HG03565 (cell line): ENCODE measurements around the gene DTHD1.

Experiments used
- ATAC-seq: cut with Tn5 transposase; IDR thresholded peaks from one replicate; pipeline ENCODE4 v1.9.1; 2021; ENCODE audit warnings: mild to moderate bottlenecking, moderate library complexity; ENCODE audit not compliant: unreplicated experiment

DTHD1 gene

GRCh38 chr4:36312511-36312910 lies 31.1 kb downstream of the DTHD1 start:
- ATAC-seq = no peak

- no peak for ATAC-seq
Measured at GRCh38 chr4:36313301-36313700, 31.9 kb downstream of the DTHD1 start.

DNA sequence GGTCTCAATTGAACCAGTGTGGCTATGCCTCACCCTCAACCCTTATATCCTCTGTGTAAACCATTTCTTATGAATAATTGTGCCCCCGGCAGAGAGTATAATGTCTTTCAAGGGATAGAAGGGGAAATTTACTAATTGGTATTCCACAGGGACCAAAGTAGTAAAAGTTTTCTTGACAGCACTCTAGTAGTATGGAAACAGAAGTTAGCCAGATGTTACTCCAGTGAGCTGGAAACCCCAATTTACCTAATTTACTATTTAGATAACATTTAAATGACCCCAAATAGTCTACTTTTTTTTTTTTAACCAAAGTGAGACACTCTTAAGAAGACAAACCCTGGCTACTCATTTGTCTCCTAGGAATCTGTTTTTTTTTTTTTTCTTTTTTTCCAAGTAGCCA lies 32.3 kb downstream of the DTHD1 start:
- no peak for ATAC-seq

- no peak for ATAC-seq
Measured at GRCh38 chr4:36316607-36317006, 35.2 kb downstream of the DTHD1 start.

- ATAC-seq = no peak
Measured at GRCh38 chr4:36317721-36318120, 36.3 kb downstream of the DTHD1 start.

- peak; percentile 35 for ATAC-seq
Measured at GRCh38 chr4:36320117-36320896, 38.9 kb downstream of the DTHD1 start.

GRCh38 chr4:36321176-36321575 lies 39.8 kb downstream of the DTHD1 start:
- no peak for ATAC-seq

DNA sequence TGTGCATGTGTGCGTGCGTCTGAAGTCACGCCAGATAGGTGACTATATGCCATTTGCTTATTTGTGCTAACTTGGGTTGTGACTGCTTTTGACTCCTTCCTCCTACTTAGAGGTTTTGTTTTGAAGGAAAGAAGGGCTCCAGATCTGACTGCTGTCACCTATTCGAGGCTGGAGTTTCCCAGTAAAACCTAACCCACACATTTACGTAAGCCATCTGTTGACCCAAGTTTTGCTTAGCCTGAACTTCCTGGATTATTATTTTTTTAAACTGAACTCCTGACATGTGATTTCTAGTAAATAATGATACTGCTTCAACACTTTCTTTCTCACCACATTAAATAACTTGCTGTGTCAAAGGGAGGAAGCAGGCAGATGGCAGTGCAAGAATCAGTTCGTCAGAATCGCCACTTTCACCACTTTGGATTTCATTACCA lies 41.5 kb downstream of the DTHD1 start:
- ATAC-seq = no peak

GRCh38 chr4:36323816-36324419 lies 42.5 kb downstream of the DTHD1 start:
- no peak for ATAC-seq

- ATAC-seq = no peak
Measured at GRCh38 chr4:36324808-36325207, 43.4 kb downstream of the DTHD1 start.

- ATAC-seq = peak; percentile 64
Measured at GRCh38 chr4:36325499-36325898, 44.1 kb downstream of the DTHD1 start.

GRCh38 chr4:36325926-36326325 lies 44.5 kb downstream of the DTHD1 start:
- no peak for ATAC-seq

DNA sequence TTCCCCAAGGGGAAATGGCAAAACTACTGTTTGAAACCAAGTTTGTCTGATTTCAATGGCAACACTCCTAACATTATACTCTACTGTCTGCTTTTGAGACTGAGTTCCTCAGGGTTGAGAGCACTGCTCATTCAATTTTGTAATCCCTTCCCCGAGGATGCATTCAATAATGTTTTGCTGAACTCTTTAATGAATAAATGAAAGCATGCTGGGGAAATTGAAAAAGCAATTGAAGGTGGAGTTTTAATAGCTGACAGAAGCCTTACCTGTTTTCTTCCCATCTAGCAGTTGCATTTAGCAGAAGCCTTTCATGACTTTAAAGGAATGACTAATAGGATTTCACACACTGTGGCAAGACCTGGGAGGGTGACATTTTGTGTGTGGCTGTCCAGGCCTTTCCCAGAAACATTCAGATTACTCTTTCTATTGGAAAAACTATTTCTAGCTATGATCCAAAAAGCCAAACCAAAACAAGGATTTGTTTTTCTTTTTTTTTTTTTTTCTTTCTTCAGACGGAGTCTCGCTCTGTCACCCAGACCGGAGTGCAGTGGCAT lies 45.1 kb downstream of the DTHD1 start:
- ATAC-seq = no peak

DNA sequence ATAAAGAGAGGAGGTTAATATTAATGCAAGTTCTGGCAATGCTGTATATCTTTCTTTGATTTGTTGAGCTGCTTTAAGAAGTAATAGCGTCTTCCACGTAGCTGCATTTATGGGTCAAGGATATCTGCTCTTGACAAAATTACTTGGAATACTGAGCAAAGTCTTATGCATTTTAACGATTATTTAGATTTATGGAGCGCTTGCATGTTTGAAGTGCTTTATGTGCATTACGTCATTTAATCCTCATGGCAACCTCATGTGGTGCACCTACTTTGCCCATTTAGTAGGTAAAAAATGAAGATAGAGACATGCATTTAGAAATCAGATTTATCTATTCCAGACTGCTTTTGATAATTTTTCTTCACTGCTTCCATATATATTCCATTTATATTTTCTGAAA lies 46.0 kb downstream of the DTHD1 start:
- ATAC-seq = no peak

GRCh38 chr4:36328130-36328529 lies 46.7 kb downstream of the DTHD1 start:
- no peak for ATAC-seq

GRCh38 chr4:36329228-36329627 lies 47.8 kb downstream of the DTHD1 start:
- ATAC-seq = no peak

DNA sequence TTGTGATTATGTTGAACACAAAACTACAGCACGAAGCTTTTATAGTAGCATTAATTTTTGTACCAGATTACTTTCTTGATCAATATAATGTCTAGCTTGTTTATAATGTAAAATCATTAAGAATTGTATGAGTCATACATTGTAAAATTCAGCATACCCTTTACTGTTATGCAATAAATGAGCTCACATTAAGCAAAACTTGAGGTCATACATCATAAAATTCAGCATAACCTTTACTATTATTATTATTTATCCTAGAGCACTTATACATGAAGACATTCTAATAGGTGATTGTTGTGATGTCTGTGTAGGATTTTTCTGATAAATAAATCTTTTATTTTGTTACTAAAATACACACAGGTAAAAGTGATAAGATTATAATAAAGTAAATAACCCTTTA lies 49.4 kb downstream of the DTHD1 start:
- no peak for ATAC-seq

GRCh38 chr4:36332023-36332781 lies 50.8 kb downstream of the DTHD1 start:
- peak; percentile 67 for ATAC-seq

- ATAC-seq = peak; percentile 95
Measured at GRCh38 chr4:36332782-36333131, 51.3 kb downstream of the DTHD1 start.

GRCh38 chr4:36333303-36333877 lies 52.0 kb downstream of the DTHD1 start:
- ATAC-seq = no peak

DNA sequence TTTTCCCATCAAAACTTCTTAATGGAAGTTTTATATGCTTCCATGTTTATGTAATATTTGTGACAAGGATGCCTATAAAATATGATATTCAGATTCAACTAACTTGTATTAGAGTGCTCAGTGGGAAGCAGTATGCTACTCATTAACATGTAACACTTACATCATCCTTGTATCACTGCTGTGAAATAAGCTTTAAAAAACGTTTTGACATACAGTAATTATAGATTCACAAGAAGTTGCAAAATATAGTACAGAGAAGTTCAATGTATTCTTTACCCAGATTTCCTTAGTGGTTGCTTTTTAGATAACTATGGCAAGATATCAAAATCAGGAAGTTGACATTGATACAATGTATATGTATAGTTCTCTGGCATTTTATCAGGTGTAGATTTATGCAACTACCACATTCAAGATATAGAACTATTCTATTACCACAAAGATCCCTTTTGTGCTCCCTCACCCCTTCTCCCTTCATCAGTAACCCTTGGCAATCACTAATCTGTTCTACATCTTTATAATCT lies 56.3 kb downstream of the DTHD1 start:
- ATAC-seq = no peak
